GM21619 (cell line): ENCODE measurements around the gene LRRC25.

Experiments used
- ATAC-seq: cut with Tn5 transposase; IDR thresholded peaks from one replicate; pipeline ENCODE4 v1.9.1; 2021; ENCODE audit not compliant: unreplicated experiment

LRRC25 gene

GRCh38 chr19:18435842-18436670, 38.6 kb upstream of the LRRC25 start:
- ATAC-seq, result no peak

DNA sequence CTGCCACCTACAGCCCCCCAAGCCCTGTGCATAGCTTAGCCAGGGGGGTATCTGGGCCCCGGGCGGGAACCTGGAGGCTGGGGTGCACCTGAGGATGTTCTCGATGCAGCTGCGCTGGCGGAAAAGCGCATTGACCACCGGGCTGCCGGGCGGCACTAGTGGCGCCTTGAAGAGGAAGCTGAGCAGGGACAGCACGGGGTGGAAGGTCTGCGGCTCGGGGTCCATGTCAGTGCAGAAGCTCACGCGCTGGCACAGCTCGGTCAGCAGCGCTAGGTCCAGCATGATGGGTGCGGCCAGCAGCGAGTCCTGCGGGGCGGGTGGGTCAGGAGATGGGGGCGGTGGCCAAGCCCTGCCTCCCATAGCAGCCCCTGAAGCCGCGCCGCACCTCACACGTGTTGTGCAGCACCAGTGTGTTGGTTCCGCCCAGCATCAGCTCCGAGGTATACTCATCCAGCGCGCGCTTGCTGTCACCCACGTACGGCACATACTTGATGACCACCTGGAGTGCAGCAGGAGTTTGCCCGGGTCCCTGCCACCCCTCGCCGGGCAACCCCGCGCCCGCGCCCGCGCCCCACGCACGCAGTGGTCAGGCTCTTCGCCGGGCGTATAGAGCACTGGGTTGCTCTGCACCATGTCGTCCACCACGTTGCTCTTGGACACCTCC, 37.9 kb upstream of the LRRC25 start:
- ATAC-seq, result no peak

- ATAC-seq, result no peak
Measured at GRCh38 chr19:18434411-18435175, 37.2 kb upstream of the LRRC25 start.

- no peak for ATAC-seq
Measured at GRCh38 chr19:18433735-18434398, 36.4 kb upstream of the LRRC25 start.

DNA sequence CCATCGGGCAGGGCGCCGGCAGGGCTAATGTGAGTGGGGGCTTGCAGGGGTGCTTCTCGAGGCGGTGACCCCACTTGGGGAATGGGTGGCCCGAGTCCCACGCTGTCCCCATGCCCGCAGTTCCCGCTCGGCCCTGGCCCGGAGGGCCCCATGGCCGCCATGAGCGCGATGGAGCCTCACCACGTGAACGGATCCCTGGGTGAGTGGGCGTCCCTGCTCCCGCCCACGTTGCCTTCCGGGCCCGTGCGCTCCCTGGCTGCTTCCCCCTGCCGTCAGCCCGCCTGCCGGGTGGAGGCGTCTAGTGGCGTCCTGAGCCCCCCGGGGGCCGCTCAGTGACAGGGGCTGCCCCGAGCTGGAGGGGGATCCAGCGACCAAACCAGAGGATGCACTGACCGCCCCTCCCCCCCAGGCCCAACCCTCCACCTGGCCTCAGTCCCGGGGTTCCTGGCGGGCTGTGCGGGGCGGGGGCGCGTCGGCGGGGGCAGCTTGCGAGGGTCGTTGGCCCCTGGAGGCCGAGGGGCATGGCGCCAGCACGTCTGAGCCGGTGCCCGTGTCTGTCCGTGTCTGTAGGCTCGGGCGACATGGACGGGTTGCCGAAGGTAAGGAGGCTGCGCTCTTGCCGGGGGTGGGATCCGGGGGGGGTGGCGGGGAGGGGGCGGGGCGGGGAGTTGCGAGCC, 35.7 kb upstream of the LRRC25 start:
- no peak for ATAC-seq

GRCh38 chr19:18432275-18433014, 35.0 kb upstream of the LRRC25 start:
- no peak for ATAC-seq

DNA sequence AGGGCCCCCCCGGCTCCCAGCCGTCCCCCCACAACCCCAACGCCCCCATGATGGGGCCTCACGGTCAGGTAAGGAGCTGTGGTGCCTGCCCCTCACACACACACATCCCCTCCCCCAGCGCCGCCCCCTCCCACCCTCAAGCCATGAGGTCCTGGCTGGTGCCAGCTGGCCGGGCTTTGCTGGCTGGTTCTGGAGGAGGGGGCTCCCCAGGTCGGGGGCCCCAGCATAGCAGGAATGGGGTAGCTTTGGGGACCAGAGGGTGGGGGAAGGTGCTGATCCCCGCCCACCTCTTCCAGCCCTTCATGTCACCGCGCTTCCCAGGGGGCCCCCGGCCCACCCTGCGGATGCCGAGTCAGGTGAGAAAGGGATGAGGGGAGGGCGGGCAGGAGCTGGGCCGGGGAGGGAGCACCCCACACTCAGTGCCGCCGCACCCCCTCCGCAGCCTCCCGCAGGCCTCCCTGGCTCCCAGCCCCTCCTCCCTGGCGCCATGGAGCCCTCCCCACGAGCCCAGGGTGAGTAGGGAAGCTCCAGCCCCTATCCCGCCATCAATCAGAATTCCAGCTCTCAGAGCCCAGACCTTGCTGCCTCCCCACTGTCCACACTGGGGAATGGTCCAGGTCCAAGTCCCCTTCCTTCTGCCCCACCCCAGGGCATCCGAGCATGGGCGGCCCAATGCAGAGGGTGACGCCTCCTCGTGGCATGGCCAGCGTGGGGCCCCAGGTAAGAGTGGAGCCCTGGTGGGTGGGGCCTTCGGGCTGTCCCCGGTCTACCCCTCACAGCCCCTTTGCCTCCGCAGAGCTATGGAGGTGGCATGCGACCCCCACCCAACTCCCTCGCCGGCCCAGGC, 34.2 kb upstream of the LRRC25 start:
- ATAC-seq, result no peak

GRCh38 chr19:18430417-18431144, 33.2 kb upstream of the LRRC25 start:
- no peak for ATAC-seq

DNA sequence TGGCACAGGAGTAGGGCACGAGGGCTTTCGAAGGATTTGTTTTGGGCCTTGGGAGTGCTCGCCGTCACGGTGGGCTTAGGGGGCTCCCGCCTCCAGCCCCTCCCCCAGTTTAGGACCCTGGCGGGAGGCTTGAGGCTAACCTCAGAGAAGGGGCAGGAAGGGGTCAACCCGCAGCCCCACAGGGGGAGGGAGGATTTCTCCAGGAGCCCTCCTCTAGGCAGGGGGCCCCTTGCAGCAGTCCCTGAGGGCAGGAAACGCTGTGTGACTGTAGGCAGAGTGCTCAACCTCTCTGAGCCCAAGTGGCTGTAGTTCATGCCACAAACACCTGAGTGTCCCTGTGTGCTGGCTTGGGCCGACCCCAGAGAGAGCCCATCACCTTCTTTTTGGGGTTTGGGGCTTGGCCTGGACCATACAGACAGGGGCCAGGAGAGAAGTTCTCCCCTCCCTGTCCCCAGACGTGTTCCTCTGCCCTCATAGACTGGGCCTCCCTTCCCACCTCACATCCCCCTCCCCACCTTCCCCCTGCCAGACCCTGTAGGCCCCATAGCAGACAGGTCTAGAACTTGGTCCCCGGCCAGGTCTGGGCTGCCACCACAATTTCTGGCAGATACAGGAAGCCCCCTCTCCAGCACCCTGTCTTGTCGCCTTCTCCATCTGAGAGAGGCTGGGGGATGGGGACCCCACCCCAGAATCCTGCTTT, 32.4 kb upstream of the LRRC25 start:
- ATAC-seq, result no peak

DNA sequence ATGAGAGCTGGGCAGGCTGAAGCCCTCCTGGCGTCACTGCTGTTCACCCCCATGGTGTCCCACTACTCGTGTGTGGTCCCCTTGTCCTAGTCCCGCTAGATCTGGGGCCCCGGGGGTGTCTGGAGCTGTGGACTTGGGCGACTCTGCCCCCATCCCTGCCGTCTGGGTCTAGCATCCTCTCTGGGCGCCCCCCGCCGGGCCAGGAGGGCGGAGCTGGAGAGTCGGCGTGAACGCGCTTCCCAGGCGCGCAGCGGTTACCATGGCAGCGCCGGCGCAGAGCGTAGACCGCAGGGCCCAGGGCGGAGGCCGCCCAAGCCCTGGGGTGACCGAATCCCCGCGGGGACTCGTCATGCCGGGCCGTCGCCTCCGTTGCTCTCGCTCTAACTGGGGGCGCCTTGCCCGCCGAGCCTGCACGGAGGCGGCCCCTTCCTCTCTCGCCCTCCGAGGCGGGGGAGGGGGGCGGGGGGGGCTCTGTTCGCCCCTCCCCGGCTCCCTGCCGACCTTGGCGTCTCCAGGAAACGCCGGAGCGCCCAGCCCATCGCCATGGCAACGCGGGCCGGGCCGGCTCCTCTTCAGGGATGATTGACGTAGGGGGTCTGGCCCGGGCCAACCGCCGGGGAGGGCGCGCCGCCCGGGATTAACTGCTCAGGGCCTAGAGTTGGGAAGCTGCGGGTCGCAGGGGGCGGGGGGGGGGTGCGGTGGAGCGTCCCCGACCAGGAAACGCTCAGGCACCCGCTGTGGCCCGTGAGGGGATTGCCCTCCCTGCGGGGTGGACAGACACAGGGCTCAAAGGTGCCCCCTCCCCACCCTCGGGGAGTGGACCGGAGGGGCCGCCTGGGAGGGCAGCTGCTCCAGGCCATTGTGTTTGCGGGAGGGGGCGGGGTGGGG, 31.6 kb upstream of the LRRC25 start:
- ATAC-seq, result peak; percentile 49

GRCh38 chr19:18428173-18428786, 30.9 kb upstream of the LRRC25 start:
- no peak for ATAC-seq

DNA sequence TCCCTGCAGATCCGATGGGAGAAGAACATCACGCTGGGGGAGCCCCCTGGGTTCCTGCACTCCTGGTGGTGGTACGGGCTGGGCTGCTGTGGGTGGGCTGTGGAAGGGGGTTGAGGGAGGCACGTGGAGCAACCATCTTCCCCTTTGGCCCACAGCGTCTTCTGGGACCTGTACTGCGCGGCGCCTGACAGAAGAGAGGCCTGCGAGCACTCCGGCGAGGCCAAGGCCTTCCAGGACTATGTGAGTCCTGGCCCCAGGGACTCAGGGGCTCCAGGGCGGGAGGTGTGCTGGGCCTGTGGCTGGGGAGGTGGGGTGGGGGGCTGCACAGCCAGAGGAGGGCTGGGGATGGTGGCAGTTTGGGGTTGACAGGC, 30.3 kb upstream of the LRRC25 start:
- no peak for ATAC-seq

- ATAC-seq, result no peak
Measured at GRCh38 chr19:18427080-18427742, 29.8 kb upstream of the LRRC25 start.

DNA sequence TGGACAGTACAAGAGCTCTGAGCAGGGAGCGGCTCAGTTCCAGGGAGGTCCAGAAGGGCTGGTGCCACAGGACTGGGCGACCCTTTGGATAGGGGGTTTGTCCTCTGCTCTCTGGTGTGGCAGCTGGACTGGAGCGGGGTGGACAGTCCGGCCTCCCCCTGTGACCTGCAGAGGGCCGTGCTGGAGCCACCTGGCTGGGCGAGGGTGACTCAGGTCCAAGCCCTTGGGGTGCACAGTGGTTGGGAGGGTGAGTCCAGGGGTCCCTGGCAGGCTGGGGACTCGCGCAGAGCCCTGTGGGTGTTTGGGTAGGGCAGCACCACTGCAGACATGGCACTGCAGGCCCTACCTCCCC, 29.0 kb upstream of the LRRC25 start:
- no peak for ATAC-seq

DNA sequence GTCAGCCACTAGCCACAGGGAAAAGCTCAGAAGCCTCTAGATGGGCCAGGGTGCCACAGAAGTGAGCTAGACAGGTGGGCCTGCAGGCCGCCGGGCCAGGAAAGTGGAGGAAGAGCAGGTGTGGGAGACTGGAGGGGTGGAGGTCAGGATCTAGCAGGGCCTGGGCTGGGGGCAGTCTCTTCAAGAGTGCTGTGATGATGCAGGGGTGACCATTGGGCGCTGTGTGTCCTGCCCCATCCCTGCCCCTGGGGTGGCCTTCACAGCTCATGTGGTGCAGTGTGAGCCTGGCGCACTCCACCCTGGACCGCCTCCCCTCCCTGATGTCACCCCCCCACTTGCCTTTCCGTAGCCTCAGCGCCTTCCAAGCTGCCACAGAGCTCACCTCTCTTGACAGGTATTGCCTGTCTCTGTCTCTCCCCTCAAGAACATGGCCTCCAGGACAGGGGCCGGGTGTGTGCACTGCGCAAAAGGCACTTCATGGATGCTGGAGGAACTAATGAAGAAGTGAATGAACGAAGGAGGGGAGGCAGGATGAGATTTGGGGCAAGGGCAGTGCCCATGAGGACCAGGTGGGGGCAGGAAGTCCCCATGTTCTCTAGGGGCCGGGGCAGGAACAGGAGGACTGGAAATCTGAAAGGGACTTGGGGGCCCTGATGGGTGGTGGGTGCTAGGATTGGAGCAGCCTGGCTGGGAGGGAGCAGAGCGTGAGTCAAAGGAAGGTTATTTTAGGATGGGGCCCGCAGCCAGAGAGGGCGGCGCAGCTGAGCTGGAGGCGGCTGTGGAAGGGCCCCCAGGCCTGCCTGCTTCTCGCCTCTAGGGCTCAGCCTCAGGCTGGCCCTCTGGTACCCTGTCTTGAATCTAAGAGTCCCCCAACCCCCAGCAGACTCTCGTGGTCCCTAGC, 28.3 kb upstream of the LRRC25 start:
- ATAC-seq, result no peak
